GM12878 (cell line): ENCODE data around the gene XKR3.

Experiments used
- POLR2A ChIP-seq: IDR thresholded peaks from 2 replicates; pipeline ENCODE4 v1.6.1; 2011; ENCODE audit warnings: low read depth, mild to moderate bottlenecking, low read length
- SMC3 ChIP-seq: IDR thresholded peaks from 2 replicates; pipeline ENCODE4 v1.6.1; 2011; ENCODE audit warnings: low read length, improper control_type of control experiment, borderline replicate concordance
- TAF1 ChIP-seq: IDR thresholded peaks from 2 replicates; pipeline ENCODE4 v1.6.1; 2011; ENCODE audit warnings: mild to moderate bottlenecking, low read depth, low read length, borderline replicate concordance
- YY1 ChIP-seq: IDR thresholded peaks from 2 replicates; pipeline ENCODE4 v1.6.1; 2011; ENCODE audit warnings: low read depth, mild to moderate bottlenecking, low read length
- TF ChIP-seq, protein P1 (sequence below), 3 experiments: IDR thresholded peaks in 2 of 3; conservative IDR thresholded peaks in 1 of 3; 2 replicates each; pipeline ENCODE4 v1.5.1; 2011; ENCODE audit warnings: low read depth in 3 of 3, low read length in 3 of 3, mild to moderate bottlenecking in 3 of 3, control low read depth in 2 of 3, moderate library complexity in 2 of 3, inconsistent platforms in 1 of 3, mixed read lengths in 1 of 3; ENCODE audit not compliant: control insufficient read depth in 2 of 3, insufficient read depth in 1 of 3; ENCODE audit errors: extremely low read depth in 1 of 3
- TF ChIP-seq, protein P2 (sequence below): fragments of 450-650 bp; IDR thresholded peaks from 2 replicates; pipeline ENCODE4 v1.6.1; 2016; ENCODE audit warnings: mild to moderate bottlenecking
- TF ChIP-seq, protein P3 (sequence below): IDR thresholded peaks from 2 replicates; pipeline ENCODE4 v1.6.1; 2012; ENCODE audit warnings: low read depth, low read length, improper control_type of control experiment

DNA sequence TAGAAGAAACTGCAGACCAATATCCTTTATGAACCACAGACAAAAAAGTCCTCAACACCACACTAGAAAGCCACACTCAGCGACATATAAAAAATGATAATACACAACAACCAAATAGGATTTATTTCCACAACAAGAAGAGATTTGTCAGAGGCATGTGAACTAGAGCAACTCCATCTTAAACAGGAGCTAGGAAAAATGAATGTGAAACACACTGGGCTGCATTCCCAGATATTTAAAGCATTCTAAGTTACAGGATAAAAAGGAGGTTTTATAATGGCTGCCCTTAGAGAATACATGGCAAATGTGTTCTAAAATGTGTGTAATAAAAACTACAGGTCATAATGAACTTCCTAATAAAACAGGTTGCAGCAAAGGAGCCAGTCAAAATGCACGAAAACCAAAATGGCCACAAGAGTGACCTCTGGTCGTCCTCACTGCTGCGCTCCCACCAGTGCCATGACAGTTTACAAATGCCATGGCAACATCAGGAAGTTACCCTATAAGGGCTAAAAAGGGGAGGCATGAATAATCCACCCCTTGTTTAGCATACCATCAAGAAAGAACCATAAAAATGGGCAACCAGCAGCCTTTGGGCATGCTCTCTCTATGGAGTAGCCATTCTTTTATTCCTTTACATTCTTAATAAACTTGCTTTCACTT, 21.8 kb downstream of the XKR3 start:
- no peak for TF ChIP-seq SMC3
- TF ChIP-seq, protein P1, sequence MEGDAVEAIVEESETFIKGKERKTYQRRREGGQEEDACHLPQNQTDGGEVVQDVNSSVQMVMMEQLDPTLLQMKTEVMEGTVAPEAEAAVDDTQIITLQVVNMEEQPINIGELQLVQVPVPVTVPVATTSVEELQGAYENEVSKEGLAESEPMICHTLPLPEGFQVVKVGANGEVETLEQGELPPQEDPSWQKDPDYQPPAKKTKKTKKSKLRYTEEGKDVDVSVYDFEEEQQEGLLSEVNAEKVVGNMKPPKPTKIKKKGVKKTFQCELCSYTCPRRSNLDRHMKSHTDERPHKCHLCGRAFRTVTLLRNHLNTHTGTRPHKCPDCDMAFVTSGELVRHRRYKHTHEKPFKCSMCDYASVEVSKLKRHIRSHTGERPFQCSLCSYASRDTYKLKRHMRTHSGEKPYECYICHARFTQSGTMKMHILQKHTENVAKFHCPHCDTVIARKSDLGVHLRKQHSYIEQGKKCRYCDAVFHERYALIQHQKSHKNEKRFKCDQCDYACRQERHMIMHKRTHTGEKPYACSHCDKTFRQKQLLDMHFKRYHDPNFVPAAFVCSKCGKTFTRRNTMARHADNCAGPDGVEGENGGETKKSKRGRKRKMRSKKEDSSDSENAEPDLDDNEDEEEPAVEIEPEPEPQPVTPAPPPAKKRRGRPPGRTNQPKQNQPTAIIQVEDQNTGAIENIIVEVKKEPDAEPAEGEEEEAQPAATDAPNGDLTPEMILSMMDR (IDR thresholded peaks at IDR 0.05 in 2 of 3, conservative IDR thresholded peaks at IDR 0.05 in 1 of 3; ENCODE audit: control insufficient read depth in 2 of 3, extremely low read depth in 1 of 3, insufficient read depth in 1 of 3, low read depth in 3 of 3, low read length in 3 of 3), result no peak
- no peak for TF ChIP-seq YY1
- TF ChIP-seq TAF1, result no peak
- TF ChIP-seq POLR2A, result no peak
- TF ChIP-seq, protein P2, sequence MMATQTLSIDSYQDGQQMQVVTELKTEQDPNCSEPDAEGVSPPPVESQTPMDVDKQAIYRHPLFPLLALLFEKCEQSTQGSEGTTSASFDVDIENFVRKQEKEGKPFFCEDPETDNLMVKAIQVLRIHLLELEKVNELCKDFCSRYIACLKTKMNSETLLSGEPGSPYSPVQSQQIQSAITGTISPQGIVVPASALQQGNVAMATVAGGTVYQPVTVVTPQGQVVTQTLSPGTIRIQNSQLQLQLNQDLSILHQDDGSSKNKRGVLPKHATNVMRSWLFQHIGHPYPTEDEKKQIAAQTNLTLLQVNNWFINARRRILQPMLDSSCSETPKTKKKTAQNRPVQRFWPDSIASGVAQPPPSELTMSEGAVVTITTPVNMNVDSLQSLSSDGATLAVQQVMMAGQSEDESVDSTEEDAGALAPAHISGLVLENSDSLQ, result no peak
- TF ChIP-seq, protein P3, sequence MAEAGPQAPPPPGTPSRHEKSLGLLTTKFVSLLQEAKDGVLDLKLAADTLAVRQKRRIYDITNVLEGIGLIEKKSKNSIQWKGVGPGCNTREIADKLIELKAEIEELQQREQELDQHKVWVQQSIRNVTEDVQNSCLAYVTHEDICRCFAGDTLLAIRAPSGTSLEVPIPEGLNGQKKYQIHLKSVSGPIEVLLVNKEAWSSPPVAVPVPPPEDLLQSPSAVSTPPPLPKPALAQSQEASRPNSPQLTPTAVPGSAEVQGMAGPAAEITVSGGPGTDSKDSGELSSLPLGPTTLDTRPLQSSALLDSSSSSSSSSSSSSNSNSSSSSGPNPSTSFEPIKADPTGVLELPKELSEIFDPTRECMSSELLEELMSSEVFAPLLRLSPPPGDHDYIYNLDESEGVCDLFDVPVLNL, result no peak
